Astrocyte (in vitro differentiated cells and primary cell): ENCODE results near the gene MAGEB18. TPM values are rescaled to one million over a fixed set of nuclear protein-coding genes. Genes with fewer than 3 reads are reported as not detected.

ENCODE experiments used
- DNase-seq: peaks from one replicate; pipeline ENCODE4 v3.0.0-alpha.2; 2010; ENCODE audit warnings: low read depth
- FAIRE-seq: peaks from 2 replicates; lab custom pipeline; 2011; peaks lifted over from hg19 to GRCh38; lab: Jason Lieb, UNC
- H2AFZ ChIP-seq: 2 replicates; pipeline ENCODE4 v1.6.0; 2012; ENCODE audit warnings: low read depth, low read length, inconsistent platforms
- H3K27ac ChIP-seq: 2 replicates; pipeline ENCODE4 v1.5.1; 2011; ENCODE audit warnings: low read depth, low read length, inconsistent platforms
- H3K27me3 ChIP-seq: 2 replicates; pipeline ENCODE4 v1.6.0; 2011; ENCODE audit warnings: low read length, inconsistent platforms; ENCODE audit not compliant: insufficient read depth
- H3K36me3 ChIP-seq: 2 replicates; pipeline ENCODE4 v1.5.1; 2011; ENCODE audit warnings: low read length, inconsistent platforms; ENCODE audit not compliant: insufficient read depth
- H3K4me1 ChIP-seq: 2 replicates; pipeline ENCODE4 v1.5.1; 2011; ENCODE audit warnings: low read length, inconsistent platforms; ENCODE audit not compliant: insufficient read depth
- H3K4me2 ChIP-seq: 2 replicates; pipeline ENCODE4 v1.6.0; 2012; ENCODE audit warnings: low read length, inconsistent platforms
- H3K4me3 ChIP-seq: 2 replicates; pipeline ENCODE4 v1.5.1; 2011; ENCODE audit warnings: low read depth, mild to moderate bottlenecking, low read length, inconsistent platforms; ENCODE audit not compliant: insufficient read depth
- H3K79me2 ChIP-seq: 2 replicates; pipeline ENCODE4 v1.6.0; 2012; ENCODE audit warnings: mild to moderate bottlenecking, low read length, inconsistent platforms; ENCODE audit not compliant: insufficient read depth
- H3K9ac ChIP-seq: 2 replicates; pipeline ENCODE4 v1.6.0; 2012; ENCODE audit warnings: mild to moderate bottlenecking, low read length, inconsistent platforms
- H3K9me3 ChIP-seq: 2 replicates; pipeline ENCODE4 v1.5.1; 2012; ENCODE audit warnings: low read depth, mild to moderate bottlenecking, low read length, inconsistent platforms; ENCODE audit not compliant: insufficient read depth
- H4K20me1 ChIP-seq: 2 replicates; pipeline ENCODE4 v1.6.0; 2012; ENCODE audit warnings: low read length, inconsistent platforms; ENCODE audit not compliant: insufficient read depth
- H3K27ac Mint-ChIP-seq: one replicate; pipeline ENCODE4 v1.8.0; 2021; ENCODE audit warnings: mild to moderate bottlenecking, mixed read lengths; ENCODE audit not compliant: unreplicated experiment
- H3K27me3 Mint-ChIP-seq: one replicate; pipeline ENCODE4 v1.8.0; 2021; ENCODE audit warnings: low read depth, mixed read lengths; ENCODE audit not compliant: unreplicated experiment
- H3K36me3 Mint-ChIP-seq: one replicate; pipeline ENCODE4 v1.8.0; 2021; ENCODE audit warnings: low read depth, mixed read lengths; ENCODE audit not compliant: unreplicated experiment
- H3K4me1 Mint-ChIP-seq: one replicate; pipeline ENCODE4 v1.8.0; 2021; ENCODE audit warnings: low read depth, mixed read lengths; ENCODE audit not compliant: unreplicated experiment
- H3K4me3 Mint-ChIP-seq: one replicate; pipeline ENCODE4 v1.8.0; 2021; ENCODE audit warnings: mild to moderate bottlenecking, moderate library complexity, mixed read lengths; ENCODE audit not compliant: unreplicated experiment
- H3K9me3 Mint-ChIP-seq: one replicate; pipeline ENCODE4 v1.8.0; 2021; ENCODE audit warnings: mild to moderate bottlenecking, mixed read lengths; ENCODE audit not compliant: unreplicated experiment
- EZH2 ChIP-seq: IDR thresholded peaks from 2 replicates; pipeline ENCODE4 v1.6.1; 2012; ENCODE audit warnings: mild to moderate bottlenecking, low read length, inconsistent platforms; ENCODE audit not compliant: insufficient read depth
- total RNA-seq: library from RNA; stranded (reverse); gene quantifications from 2 replicates; pipeline ENCODE4 v1.2.1, GENCODE V29; 2021
- TF ChIP-seq, protein P1 (sequence below): IDR thresholded peaks from 2 replicates; pipeline ENCODE4 v1.5.1; 2011; ENCODE audit warnings: low read depth, mild to moderate bottlenecking, inconsistent platforms, low read length, moderate library complexity; ENCODE audit not compliant: insufficient read depth

MAGEB18 gene
- total RNA-seq, 1 donor from 2014 or later = not detected

DNA sequence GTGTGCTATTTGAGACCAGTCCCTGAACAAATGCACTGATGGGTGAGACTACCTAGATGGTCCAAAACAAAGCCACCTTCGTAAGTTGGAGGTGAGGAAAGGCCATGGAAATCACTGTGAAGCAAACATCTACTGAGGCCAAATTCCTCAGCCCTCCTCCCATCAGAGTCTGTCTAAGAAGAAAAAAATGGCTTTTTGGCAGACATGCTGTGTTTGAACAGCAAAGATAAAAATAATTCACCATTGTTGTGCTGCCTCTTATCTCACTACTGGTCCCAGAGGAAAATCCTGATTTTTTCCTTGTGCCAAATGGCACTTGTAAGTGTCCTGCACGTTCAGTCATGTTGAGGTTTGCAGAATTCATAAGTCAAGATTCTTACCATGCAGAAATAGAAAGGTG lies 7.9 kb downstream of the MAGEB18 start:
- Histone ChIP-seq H3K36me3 (no peaks in the 10 kb centered on the region), H3K9me3 (no peaks in the 10 kb centered on the region), H2AFZ (no peak overlapping the region), H3K27ac (no peak overlapping the region), H3K4me1 (no peaks in the 10 kb centered on the region), H3K4me2 (no peak overlapping the region), H3K9ac (no peak overlapping the region), H3K27me3 (no peaks in the 10 kb centered on the region), H4K20me1 (no peaks in the 10 kb centered on the region), H3K4me3 (no peak overlapping the region), H3K79me2 (no peaks in the 10 kb centered on the region)
- TF ChIP-seq EZH2 = no peak
- TF ChIP-seq, protein P1, sequence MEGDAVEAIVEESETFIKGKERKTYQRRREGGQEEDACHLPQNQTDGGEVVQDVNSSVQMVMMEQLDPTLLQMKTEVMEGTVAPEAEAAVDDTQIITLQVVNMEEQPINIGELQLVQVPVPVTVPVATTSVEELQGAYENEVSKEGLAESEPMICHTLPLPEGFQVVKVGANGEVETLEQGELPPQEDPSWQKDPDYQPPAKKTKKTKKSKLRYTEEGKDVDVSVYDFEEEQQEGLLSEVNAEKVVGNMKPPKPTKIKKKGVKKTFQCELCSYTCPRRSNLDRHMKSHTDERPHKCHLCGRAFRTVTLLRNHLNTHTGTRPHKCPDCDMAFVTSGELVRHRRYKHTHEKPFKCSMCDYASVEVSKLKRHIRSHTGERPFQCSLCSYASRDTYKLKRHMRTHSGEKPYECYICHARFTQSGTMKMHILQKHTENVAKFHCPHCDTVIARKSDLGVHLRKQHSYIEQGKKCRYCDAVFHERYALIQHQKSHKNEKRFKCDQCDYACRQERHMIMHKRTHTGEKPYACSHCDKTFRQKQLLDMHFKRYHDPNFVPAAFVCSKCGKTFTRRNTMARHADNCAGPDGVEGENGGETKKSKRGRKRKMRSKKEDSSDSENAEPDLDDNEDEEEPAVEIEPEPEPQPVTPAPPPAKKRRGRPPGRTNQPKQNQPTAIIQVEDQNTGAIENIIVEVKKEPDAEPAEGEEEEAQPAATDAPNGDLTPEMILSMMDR = no peak
- Mint-ChIP-seq H3K4me3 (no peak overlapping the region), H3K36me3 (no peaks in the 10 kb centered on the region), H3K4me1 (no peaks in the 10 kb centered on the region), H3K9me3 (no peaks in the 10 kb centered on the region), H3K27ac (no peak overlapping the region), H3K27me3 (no peaks in the 10 kb centered on the region)
- FAIRE-seq (peak; percentile 73), DNase-seq (no peak)

DNA sequence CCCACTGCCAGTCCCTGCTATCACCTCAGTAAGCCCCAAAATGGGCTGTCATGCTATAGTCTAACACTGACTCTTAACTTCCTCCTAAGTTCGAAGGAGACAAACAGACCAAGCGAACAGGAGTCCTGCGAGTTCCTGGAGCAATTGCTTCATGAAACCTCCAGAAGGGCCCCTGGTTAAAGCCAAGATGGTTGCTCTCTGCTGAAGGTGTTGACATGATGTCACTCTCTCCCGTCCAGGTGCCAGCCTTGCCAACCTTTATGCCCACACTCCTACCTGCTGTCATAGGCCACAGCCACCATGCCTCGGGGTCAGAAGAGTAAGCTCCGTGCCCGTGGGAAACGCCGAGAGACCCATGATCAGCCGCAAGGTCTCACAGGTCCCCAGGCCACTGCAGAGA lies 22.2 kb downstream of the MAGEB18 start, which contains the start of gene MAGEB6B:
MAGEB6B (plus strand) TSS at position 301 of the 400 bp plus-strand sequence; CDS start at position 301, 0 bp downstream.
- H3K9ac ChIP-seq = no peak within 1 kb of the TSS
- H3K4me1 ChIP-seq = no peaks in the 10 kb centered on the region
- Mint-ChIP-seq H3K4me1 (no peaks in the 10 kb centered on the region), H3K4me3 (no peak within 1 kb of the TSS), H3K27ac (no peak within 1 kb of the TSS), H3K27me3 (no peaks in the 10 kb centered on the region), H3K9me3 (peaks cover 5% of the 10 kb centered on the region), H3K36me3 (no peaks in the 10 kb centered on the region)
- no peak within 1 kb of the TSS for H3K4me2 ChIP-seq
- DNase-seq = no peak
- H3K27ac ChIP-seq = no peak within 1 kb of the TSS
- H3K9me3 ChIP-seq = no peaks in the 10 kb centered on the region
- H3K27me3 ChIP-seq = no peaks in the 10 kb centered on the region
- H4K20me1 ChIP-seq = no peaks in the 10 kb centered on the region
- no peak within 1 kb of the TSS for H3K4me3 ChIP-seq
- FAIRE-seq = no peak
- no peaks in the 10 kb centered on the region for H3K36me3 ChIP-seq
- no peak within 1 kb of the TSS for H2AFZ ChIP-seq
- TF ChIP-seq EZH2 = no peak
- no peaks in the 10 kb centered on the region for H3K79me2 ChIP-seq

Other genes with a start within 250 kb of the MAGEB18 start
- not detected in 2 replicates for gene MAGEB6B, start 22.3 kb downstream of the MAGEB18 start, total RNA-seq
- not detected in 2 replicates for gene MAGEB6, start 54.1 kb downstream of the MAGEB18 start, total RNA-seq
- not detected in 2 replicates for gene MAGEB5, start 77.8 kb downstream of the MAGEB18 start, total RNA-seq